Mesodermal cell (in vitro differentiated cells): ENCODE results near the gene CNNM3.
"Not testable (repeated sequence)": the region's sequence is repeated elsewhere in the genome, so short reads cannot be mapped to it uniquely, and the experiment has no call there.

Source experiments
- H3K27ac ChIP-seq: 2 replicates; pipeline ENCODE4 v1.7.0; 2013; ENCODE audit warnings: mild to moderate bottlenecking, low read depth, low read length, moderate library complexity; ENCODE audit not compliant: severe bottlenecking
- H3K36me3 ChIP-seq: 2 replicates; pipeline ENCODE4 v1.7.1; 2013; ENCODE audit warnings: mild to moderate bottlenecking, low read length, moderate library complexity; ENCODE audit not compliant: control insufficient read depth, insufficient read depth
- H3K4me1 ChIP-seq: one replicate; pipeline ENCODE4 v1.7.1; 2013; ENCODE audit warnings: mild to moderate bottlenecking, low read length; ENCODE audit not compliant: insufficient read depth, control insufficient read depth, poor library complexity, severe bottlenecking
- H3K4me3 ChIP-seq: 2 replicates; pipeline ENCODE4 v1.7.0; 2013; ENCODE audit warnings: low read length, control low read depth, mild to moderate bottlenecking; ENCODE audit not compliant: insufficient read depth, poor library complexity, severe bottlenecking; ENCODE audit errors: extremely low read depth
- H3K9me3 ChIP-seq: 2 replicates; pipeline ENCODE4 v1.7.1; 2013; ENCODE audit warnings: mild to moderate bottlenecking, low read length, moderate library complexity; ENCODE audit not compliant: control insufficient read depth
- WGBS, 2 experiments: methylation state at CpG; one replicate each; pipeline ENCODE4 v1.1.5; 2013; ENCODE audit warnings: missing lambda C conversion rate in 2 of 2; ENCODE audit not compliant: insufficient coverage in 2 of 2; 5-methylcytosine and 5-hydroxymethylcytosine counted together

Gene CNNM3

GRCh38 chr2:96859099-96859649 lies 43.1 kb downstream of the CNNM3 start:
- H3K27ac ChIP-seq: peak overlapping the region; percentile 59
- peaks cover 45% of the 10 kb centered on the region for H3K36me3 ChIP-seq
- peak overlapping the region; percentile 35 for H3K4me3 ChIP-seq

DNA sequence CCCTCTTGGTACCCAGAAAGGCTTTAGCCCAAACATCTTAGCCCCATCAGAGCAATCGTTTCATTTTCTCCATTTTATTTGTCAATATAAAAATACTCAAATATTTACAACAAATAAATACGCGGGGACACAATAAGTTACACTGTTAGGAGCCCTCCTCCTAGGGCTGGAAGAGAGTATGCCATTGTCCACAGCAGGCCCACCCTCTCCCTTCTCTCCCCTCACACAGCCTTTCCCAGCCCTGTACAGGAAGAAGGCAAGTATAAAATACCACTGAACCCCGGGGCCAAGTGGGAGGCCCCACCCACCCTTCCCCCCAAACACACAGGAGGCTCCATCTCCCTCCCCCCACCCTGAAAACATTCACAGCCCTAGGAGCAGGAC lies 43.6 kb downstream of the CNNM3 start:
- Histone ChIP-seq H3K27ac (peak overlapping the region; percentile 59), H3K36me3 (peaks cover 48% of the 10 kb centered on the region), H3K9me3 (no peaks in the 10 kb centered on the region), H3K4me1 (peaks cover 18% of the 10 kb centered on the region), H3K4me3 (no peak overlapping the region)
- WGBS, 2 experiments: 83 to 100% methylated on average over 1 to 2 of the region's 4 CpGs

More at GRCh38 chr2:96859099-96859649, 43.1 kb downstream of the CNNM3 start:
- WGBS, 2 experiments: 59 to 77% methylated on average over 7 to 9 of the region's 11 CpGs
- Histone ChIP-seq H3K9me3 (no peaks in the 10 kb centered on the region), H3K4me1 (peaks cover 18% of the 10 kb centered on the region)

DNA sequence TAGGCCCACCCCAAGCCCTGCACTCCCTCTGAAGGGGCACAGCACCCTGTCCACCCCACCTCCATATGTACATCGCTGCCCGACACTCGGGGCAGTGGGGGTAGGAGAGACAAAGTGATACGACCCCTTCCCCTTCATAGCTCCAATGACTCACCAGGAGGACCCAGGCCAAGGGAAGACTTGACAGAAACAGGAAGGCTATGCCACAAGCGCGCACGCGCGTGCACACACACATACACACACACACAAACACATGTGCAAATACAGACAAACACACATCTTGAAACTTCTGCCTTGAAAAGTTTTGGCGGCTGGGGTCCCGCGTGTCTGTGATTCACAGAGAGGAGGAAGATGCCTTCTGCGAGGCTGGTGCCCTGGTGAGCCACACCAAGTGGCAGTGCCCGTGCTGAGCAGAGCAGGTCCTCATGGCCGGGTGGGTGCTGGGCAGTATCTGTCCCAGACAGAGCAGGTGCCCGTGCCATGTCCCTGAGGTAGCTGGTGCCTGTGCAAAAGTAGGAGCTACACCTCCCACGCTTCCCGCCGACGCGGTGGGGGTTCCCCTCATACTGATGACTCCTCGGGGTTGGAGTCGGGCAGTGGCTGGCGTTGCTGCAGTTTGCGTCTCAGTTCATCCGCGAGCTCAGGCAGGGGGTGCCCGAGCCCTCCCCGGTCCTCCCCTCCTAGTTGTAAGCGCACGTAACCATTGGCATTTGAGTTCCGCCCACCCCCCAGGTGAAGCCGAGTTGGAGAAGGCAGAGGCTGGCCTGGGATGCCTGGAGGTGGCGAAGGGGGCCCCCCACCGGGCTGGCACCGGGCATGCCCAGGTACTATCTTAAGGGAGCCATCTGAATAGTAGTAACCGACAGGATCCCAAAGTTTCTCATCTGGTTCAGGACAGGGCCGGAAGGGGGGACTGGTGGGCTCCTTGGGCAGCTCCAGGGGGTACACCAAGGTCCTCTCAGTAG lies 44.3 kb downstream of the CNNM3 start:
- 94 to 98% methylated on average over 27 to 34 of the region's 38 CpGs for WGBS, 2 experiments
- Histone ChIP-seq H3K27ac (no peak overlapping the region), H3K4me1 (peaks cover 18% of the 10 kb centered on the region), H3K4me3 (no peak overlapping the region), H3K9me3 (no peaks in the 10 kb centered on the region), H3K36me3 (peaks cover 54% of the 10 kb centered on the region)

- Histone ChIP-seq H3K36me3 (peaks cover 62% of the 10 kb centered on the region), H3K9me3 (no peaks in the 10 kb centered on the region), H3K4me1 (peaks cover 18% of the 10 kb centered on the region), H3K4me3 (no peak overlapping the region), H3K27ac (no peak overlapping the region)
- 90 to 98% methylated on average over 10 to 17 of the region's 17 CpGs for WGBS, 2 experiments
Observed at GRCh38 chr2:96861074-96861473, 45.0 kb downstream of the CNNM3 start.

- peaks cover 79% of the 10 kb centered on the region for H3K36me3 ChIP-seq
- H3K4me3 ChIP-seq, H3K9me3 ChIP-seq, H3K27ac ChIP-seq: not testable (repeated sequence)
- 89 to 95% methylated on average over 3 to 4 of the region's 4 CpGs for WGBS, 2 experiments
- peaks cover 28% of the 10 kb centered on the region for H3K4me1 ChIP-seq
Observed at GRCh38 chr2:96863056-96863455, 47.0 kb downstream of the CNNM3 start.

DNA sequence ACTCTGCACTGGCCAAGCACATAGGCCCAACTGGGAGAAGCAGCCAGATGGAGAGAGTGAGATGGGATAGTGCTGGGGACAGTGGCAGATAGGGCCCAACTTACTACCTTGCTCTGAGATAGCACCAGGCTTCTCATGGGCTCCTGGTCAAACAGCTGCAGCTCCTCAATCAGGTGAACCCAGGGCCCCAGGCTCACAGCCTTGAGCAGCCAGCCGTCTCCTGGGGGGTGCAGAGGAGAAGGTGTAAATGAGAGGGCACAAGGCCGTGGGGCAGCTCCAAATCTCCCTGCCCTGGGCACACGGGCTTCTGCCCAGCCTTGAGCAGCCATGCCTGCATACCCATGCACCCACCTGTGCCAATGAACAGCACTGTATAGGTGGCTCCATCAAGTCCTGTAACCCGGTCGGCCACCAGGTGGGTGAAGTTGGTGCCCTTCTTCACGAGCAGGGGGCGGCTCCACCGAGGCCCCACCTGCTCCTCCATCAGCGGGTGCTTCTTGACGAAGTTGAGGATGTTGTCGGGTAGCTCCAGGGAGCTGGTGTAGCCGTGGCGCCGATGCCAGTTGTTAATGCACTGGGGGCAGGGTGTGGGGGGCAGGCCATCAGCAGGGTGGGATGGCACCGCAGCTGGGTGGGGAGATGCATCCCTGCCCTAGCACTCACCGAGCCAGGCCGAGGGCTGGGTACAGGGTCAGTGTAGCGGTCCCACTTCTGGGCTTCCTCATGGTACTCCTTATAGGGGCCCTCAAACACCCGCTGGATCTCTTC lies 47.7 kb downstream of the CNNM3 start:
- peaks cover 79% of the 10 kb centered on the region for H3K36me3 ChIP-seq
- no peaks in the 10 kb centered on the region for H3K9me3 ChIP-seq
- no peak overlapping the region for H3K4me3 ChIP-seq
- WGBS, 2 experiments: 95 to 99% methylated on average over 16 to 17 of the region's 19 CpGs
- H3K27ac ChIP-seq: no peak overlapping the region
- peaks cover 28% of the 10 kb centered on the region for H3K4me1 ChIP-seq

GRCh38 chr2:96864343-96865091 lies 48.4 kb downstream of the CNNM3 start:
- WGBS, 2 experiments: 96 to 99% methylated on average over 23 to 24 of the region's 25 CpGs
- peaks cover 79% of the 10 kb centered on the region for H3K36me3 ChIP-seq

GRCh38 chr2:96865654-96866053 lies 49.6 kb downstream of the CNNM3 start:
- Histone ChIP-seq H3K36me3 (peaks cover 72% of the 10 kb centered on the region), H3K4me1 (peaks cover 16% of the 10 kb centered on the region), H3K9me3 (no peaks in the 10 kb centered on the region), H3K27ac (no peak overlapping the region), H3K4me3 (no peak overlapping the region)
- WGBS, 2 experiments: 97 to 100% methylated on average over 12 to 15 of the region's 16 CpGs

More at GRCh38 chr2:96864343-96865091, 48.4 kb downstream of the CNNM3 start:
- no peaks in the 10 kb centered on the region for H3K9me3 ChIP-seq
- H3K4me1 ChIP-seq: peaks cover 22% of the 10 kb centered on the region
- no peak overlapping the region for H3K27ac ChIP-seq
- H3K4me3 ChIP-seq: no peak overlapping the region

DNA sequence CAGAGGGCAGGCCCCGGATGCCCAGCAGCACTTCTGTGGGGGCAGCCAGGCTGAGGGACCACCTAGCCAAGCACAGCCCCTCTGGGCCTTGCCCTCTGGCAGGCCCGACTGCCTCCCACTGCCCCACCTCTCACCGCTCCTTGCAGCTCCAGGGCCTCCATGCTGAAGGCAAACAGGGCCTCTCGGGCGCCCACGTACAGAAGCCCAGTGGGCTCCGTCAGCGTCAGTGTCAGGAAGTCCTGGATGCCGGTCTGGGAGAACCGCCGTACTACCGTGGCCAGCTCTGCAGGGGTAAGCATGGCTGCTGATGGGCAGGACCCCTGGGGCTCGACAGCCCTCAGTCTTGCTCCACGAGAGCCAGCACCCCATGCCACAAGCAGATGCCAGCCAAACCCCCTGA lies 50.1 kb downstream of the CNNM3 start:
- 93 to 99% methylated on average over 11 to 13 of the region's 14 CpGs for WGBS, 2 experiments
- H3K27ac ChIP-seq: no peak overlapping the region

GRCh38 chr2:96866586-96866985 lies 50.5 kb downstream of the CNNM3 start:
- Histone ChIP-seq H3K4me3 (peak overlapping the region; percentile 90), H3K36me3 (peaks cover 62% of the 10 kb centered on the region), H3K27ac (no peak overlapping the region)

More for the DNA sequence above, 50.1 kb downstream of the CNNM3 start:
- H3K9me3 ChIP-seq: no peaks in the 10 kb centered on the region
- no peak overlapping the region for H3K4me3 ChIP-seq
- H3K4me1 ChIP-seq: peaks cover 14% of the 10 kb centered on the region
- peaks cover 67% of the 10 kb centered on the region for H3K36me3 ChIP-seq

More at GRCh38 chr2:96866586-96866985, 50.5 kb downstream of the CNNM3 start:
- 93 to 98% methylated on average over 7 of the region's 8 CpGs for WGBS, 2 experiments
- no peaks in the 10 kb centered on the region for H3K9me3 ChIP-seq
- H3K4me1 ChIP-seq: peaks cover 14% of the 10 kb centered on the region
